Measurements from ENCODE around the gene MAP1A.

DNA sequence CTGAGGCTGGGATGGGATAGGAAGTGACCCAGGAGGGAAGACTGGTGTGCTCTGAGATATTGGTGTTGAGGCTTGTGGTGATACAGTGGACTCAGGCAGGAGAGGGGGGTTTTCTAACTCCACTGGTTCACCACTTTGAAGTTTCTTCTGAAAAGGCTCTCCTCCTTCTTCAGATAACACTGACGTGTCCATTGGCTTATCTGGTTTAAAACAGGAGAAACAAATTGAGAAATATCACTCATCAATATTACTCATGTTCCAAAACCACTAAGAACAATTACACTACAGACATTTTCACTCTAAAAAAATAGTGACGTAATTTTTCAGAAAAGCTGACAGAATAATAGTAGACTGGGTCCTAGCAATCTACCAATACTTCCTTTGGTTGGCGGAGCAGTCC is 47.5 kb upstream of the MAP1A start:
- TF ChIP-seq, protein P1, sequence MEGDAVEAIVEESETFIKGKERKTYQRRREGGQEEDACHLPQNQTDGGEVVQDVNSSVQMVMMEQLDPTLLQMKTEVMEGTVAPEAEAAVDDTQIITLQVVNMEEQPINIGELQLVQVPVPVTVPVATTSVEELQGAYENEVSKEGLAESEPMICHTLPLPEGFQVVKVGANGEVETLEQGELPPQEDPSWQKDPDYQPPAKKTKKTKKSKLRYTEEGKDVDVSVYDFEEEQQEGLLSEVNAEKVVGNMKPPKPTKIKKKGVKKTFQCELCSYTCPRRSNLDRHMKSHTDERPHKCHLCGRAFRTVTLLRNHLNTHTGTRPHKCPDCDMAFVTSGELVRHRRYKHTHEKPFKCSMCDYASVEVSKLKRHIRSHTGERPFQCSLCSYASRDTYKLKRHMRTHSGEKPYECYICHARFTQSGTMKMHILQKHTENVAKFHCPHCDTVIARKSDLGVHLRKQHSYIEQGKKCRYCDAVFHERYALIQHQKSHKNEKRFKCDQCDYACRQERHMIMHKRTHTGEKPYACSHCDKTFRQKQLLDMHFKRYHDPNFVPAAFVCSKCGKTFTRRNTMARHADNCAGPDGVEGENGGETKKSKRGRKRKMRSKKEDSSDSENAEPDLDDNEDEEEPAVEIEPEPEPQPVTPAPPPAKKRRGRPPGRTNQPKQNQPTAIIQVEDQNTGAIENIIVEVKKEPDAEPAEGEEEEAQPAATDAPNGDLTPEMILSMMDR (IDR thresholded peaks at IDR 0.05; ENCODE audit: low read depth, low read length), result no peak
- no peak for TF ChIP-seq MAX (IDR thresholded peaks at IDR 0.05; ENCODE audit: low read depth, low read length)
- no peak for TF ChIP-seq POLR2A (IDR thresholded peaks at IDR 0.05; ENCODE audit: extremely low read depth, insufficient read length)
- TF ChIP-seq MYC (IDR thresholded peaks at IDR 0.05; ENCODE audit: low read depth, low read length), result no peak
